Measurements from ENCODE around the gene RPS19BP1.

The RPS19BP1 gene

DNA sequence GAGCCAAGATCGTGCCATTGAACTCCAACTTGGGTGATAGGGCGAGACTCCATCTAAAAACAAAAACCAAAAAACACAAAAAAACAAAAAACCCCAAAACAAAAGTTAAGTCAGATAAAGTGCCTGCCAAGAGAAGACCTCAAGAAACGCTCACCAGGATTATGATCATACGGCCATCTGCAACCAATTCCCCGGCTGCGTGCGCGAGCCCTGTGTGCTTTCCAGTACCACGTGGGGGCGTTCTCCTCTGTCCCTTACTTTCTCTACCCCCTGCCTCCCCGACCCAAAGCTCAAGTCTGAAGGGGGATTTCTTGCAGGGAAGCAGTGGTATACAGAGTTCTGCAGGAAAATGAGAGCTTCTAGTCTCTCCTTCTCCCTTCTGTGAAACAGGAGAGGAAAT lies 10.5 kb upstream of the RPS19BP1 start:
- Histone ChIP-seq H3K27ac (ENCODE audit: low read depth, low read length) (no peak overlapping the region), H2AFZ (ENCODE audit: low read depth, low read length, severe bottlenecking) (no peak overlapping the region)
- TF ChIP-seq EZH2phosphoT487 (conservative IDR thresholded peaks at IDR 0.05; ENCODE audit: low read length): no peak
- TF ChIP-seq, protein P1, sequence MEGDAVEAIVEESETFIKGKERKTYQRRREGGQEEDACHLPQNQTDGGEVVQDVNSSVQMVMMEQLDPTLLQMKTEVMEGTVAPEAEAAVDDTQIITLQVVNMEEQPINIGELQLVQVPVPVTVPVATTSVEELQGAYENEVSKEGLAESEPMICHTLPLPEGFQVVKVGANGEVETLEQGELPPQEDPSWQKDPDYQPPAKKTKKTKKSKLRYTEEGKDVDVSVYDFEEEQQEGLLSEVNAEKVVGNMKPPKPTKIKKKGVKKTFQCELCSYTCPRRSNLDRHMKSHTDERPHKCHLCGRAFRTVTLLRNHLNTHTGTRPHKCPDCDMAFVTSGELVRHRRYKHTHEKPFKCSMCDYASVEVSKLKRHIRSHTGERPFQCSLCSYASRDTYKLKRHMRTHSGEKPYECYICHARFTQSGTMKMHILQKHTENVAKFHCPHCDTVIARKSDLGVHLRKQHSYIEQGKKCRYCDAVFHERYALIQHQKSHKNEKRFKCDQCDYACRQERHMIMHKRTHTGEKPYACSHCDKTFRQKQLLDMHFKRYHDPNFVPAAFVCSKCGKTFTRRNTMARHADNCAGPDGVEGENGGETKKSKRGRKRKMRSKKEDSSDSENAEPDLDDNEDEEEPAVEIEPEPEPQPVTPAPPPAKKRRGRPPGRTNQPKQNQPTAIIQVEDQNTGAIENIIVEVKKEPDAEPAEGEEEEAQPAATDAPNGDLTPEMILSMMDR (IDR thresholded peaks at IDR 0.05; ENCODE audit: insufficient read depth, low read length, poor library complexity, severe bottlenecking): peak; percentile 25

DNA sequence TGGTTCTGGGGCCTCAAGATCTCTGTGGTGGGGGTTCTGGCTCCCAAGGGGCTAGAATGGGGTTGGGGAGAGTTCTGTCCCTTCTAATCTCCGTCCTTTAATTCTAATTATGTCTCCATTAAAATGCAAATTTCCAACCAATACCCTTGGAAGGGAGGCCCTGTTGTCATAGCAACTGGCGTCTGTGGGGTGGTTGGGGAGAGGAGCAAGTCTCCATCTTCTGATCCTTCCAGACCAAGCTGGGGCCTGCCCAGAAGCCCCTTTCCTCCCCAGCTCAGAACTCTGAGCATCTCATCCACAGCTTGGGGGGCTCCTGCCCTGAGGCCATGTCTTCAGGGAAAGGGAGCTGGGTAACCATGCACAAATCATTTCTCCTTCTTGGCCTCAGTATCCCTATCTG lies 5.4 kb upstream of the RPS19BP1 start:
- Histone ChIP-seq H3K4me3 (ENCODE audit: insufficient read depth, low read length, poor library complexity, severe bottlenecking) (no peak overlapping the region), H3F3A (ENCODE audit: insufficient read depth) (peaks cover 5% of the 10 kb centered on the region; the same call in 1 of the 2 replicates), H3K9ac (ENCODE audit: low read length) (no peak overlapping the region), H3K4me2 (ENCODE audit: low read depth, low read length, poor library complexity, severe bottlenecking) (no peak overlapping the region), H3K27ac (ENCODE audit: low read depth, low read length) (no peak overlapping the region), H3K9me2 (replicated peaks; ENCODE audit: insufficient read depth, low read length) (no peaks in the 10 kb centered on the region), H3K27me3 (ENCODE audit: low read length) (no peaks in the 10 kb centered on the region), H2AFZ (ENCODE audit: low read depth, low read length, severe bottlenecking) (no peak overlapping the region), H4K20me1 (ENCODE audit: low read depth, low read length) (no peaks in the 10 kb centered on the region), H3K36me3 (ENCODE audit: low read length) (no peaks in the 10 kb centered on the region), H3K9me3 (ENCODE audit: insufficient read depth, low read length) (no peaks in the 10 kb centered on the region), H3K79me2 (ENCODE audit: insufficient read depth, low read length) (no peaks in the 10 kb centered on the region)
- TF ChIP-seq EZH2phosphoT487 (conservative IDR thresholded peaks at IDR 0.05; ENCODE audit: low read length): no peak
- TF ChIP-seq, protein P1 (IDR thresholded peaks at IDR 0.05; ENCODE audit: insufficient read depth, low read length, poor library complexity, severe bottlenecking): no peak

More for the DNA sequence above, 10.5 kb upstream of the RPS19BP1 start:
- H3F3A ChIP-seq (ENCODE audit: insufficient read depth): no peaks in the 10 kb centered on the region
- no peaks in the 10 kb centered on the region for H3K9me3 ChIP-seq (ENCODE audit: insufficient read depth, low read length)
- no peaks in the 10 kb centered on the region for H3K27me3 ChIP-seq (ENCODE audit: low read length)
- no peak overlapping the region for H3K4me2 ChIP-seq (ENCODE audit: low read depth, low read length, poor library complexity, severe bottlenecking)
- no peak overlapping the region for H3K9ac ChIP-seq (ENCODE audit: low read length)
- H3K4me3 ChIP-seq (ENCODE audit: insufficient read depth, low read length, poor library complexity, severe bottlenecking): no peak overlapping the region
- H4K20me1 ChIP-seq (ENCODE audit: low read depth, low read length): no peaks in the 10 kb centered on the region
- H3K9me2 ChIP-seq (replicated peaks; ENCODE audit: insufficient read depth, low read length): no peaks in the 10 kb centered on the region
- no peaks in the 10 kb centered on the region for H3K36me3 ChIP-seq (ENCODE audit: low read length)
- H3K79me2 ChIP-seq (ENCODE audit: insufficient read depth, low read length): no peaks in the 10 kb centered on the region

DNA sequence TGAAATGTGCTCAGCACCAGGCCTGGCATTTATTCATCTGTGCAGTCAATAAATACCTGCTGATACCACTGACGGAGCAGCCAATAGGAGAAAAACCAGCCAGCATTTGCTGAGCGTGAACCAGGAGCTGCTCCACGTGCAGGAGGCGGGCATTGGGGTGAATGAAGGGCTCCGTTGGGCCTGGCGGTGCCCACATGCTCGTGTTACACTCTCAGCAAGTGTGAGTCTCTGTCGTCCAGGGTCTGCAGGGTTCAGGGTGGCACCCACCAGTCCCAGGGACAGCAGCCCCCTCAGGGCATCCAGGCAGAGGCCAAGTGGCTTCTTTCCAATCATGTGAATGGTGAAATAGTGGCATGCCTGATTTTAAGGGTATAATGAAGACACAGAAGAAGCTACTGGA lies 4.2 kb upstream of the RPS19BP1 start:
- TF ChIP-seq EZH2phosphoT487 (conservative IDR thresholded peaks at IDR 0.05; ENCODE audit: low read length): no peak
- TF ChIP-seq, protein P1 (IDR thresholded peaks at IDR 0.05; ENCODE audit: insufficient read depth, low read length, poor library complexity, severe bottlenecking): no peak
- Histone ChIP-seq H4K20me1 (ENCODE audit: low read depth, low read length) (no peaks in the 10 kb centered on the region), H2AFZ (ENCODE audit: low read depth, low read length, severe bottlenecking) (no peak overlapping the region), H3K9ac (ENCODE audit: low read length) (no peak overlapping the region), H3K79me2 (ENCODE audit: insufficient read depth, low read length) (peaks cover 8% of the 10 kb centered on the region), H3K9me2 (replicated peaks; ENCODE audit: insufficient read depth, low read length) (no peaks in the 10 kb centered on the region), H3K27me3 (ENCODE audit: low read length) (no peaks in the 10 kb centered on the region), H3K36me3 (ENCODE audit: low read length) (no peaks in the 10 kb centered on the region), H3K4me2 (ENCODE audit: low read depth, low read length, poor library complexity, severe bottlenecking) (no peak overlapping the region), H3K27ac (ENCODE audit: low read depth, low read length) (no peak overlapping the region), H3F3A (ENCODE audit: insufficient read depth) (peaks cover 5% of the 10 kb centered on the region; the same call in 1 of the 2 replicates), H3K4me3 (ENCODE audit: insufficient read depth, low read length, poor library complexity, severe bottlenecking) (no peak overlapping the region), H3K9me3 (ENCODE audit: insufficient read depth, low read length) (no peaks in the 10 kb centered on the region)
